Transverse colon (tissue), 4 donors: Measurements from ENCODE around the gene MAPRE2.

Experiments used
- CTCF ChIP-seq, 5 experiments: fragments of 200-600 bp in 3 of 5; fragments of 450-650 bp in 2 of 5; sonication (generic) in 3 of 5; IDR thresholded peaks; 1 replicate in 2 of 5; 2 replicates in 3 of 5; pipeline ENCODE4 v1.5.1; 2016 to 2017; ENCODE audit warnings: antibody characterized with exemption in 5 of 5, inconsistent platforms in 3 of 5, mild to moderate bottlenecking in 2 of 5, moderate library complexity in 1 of 5
- EP300 ChIP-seq: sonication (generic); formaldehyde crosslinking; IDR thresholded peaks from one replicate; pipeline ENCODE4 v1.6.1; 2017; ENCODE audit warnings: antibody characterized with exemption, low read depth
- POLR2A ChIP-seq: fragments of 450-650 bp; IDR thresholded peaks from one replicate; pipeline ENCODE4 v1.6.1; 2016; ENCODE audit warnings: antibody characterized with exemption, mild to moderate bottlenecking, moderate library complexity
- POLR2AphosphoS5 ChIP-seq, 3 donors: sonication (generic); formaldehyde crosslinking; IDR thresholded peaks; one replicate each; pipeline ENCODE4 v1.6.1; 2016; ENCODE audit warnings: antibody characterized with exemption in 3 of 3

GRCh38 chr18:35141567-35142274, 100.5 kb downstream of the MAPRE2 start:
- TF ChIP-seq CTCF (IDR thresholded peaks at IDR 0.05), result no peak
- TF ChIP-seq POLR2AphosphoS5 (IDR thresholded peaks at IDR 0.05), result no peak
- TF ChIP-seq POLR2A, result no peak
- no peak for TF ChIP-seq EP300
